ENCODE data around the gene SSBP3. TPM values are rescaled to one million over a fixed set of nuclear protein-coding genes. Genes with fewer than 3 reads are reported as not detected.

Gene SSBP3
- total and polyA plus RNA-seq, 2 experiments from 2014 or later = 6.2 to 19.9 TPM

DNA sequence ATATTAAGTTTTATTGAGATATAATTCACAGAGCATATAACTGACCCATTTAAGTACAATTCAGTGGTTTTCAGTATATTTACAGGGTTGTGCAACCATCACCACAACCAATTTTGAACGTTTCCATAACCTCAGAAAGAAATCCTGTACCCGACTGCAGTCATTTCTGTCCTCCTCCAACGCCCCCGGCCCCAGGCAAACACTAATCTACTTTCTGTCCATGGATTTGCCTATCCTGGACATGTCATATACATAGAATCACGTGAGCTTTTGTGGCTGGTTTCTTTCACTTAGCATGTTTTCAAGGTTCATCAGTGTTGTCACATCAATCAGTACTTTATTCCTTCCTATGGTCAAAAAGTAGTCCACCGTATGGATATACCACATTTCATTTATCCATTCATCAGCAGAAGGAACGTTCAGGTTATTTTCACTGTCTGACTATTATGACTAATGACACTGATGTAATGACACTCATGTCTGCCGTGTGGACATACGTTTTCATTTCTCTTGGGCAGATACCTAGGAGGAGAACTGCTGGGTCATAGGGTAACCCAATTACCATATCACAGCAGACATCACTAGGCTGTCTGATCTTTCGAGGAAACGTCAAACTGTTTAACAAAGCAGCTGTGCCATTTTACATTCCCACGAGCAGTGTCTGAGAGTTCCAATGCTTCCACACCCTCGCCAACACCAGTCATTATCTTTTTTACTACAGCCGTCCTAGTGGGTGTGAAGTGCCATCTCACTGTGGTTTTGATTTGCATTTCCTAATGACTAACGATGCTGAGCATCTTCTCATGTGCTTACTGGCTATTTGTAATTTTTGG is 175.5 kb downstream of the SSBP3 start:
- no peaks in the 10 kb centered on the region for H3K79me2 ChIP-seq (ENCODE audit: insufficient read depth)
- in situ Hi-C loops (cut with MboI) = no loop called here
- no peaks in the 10 kb centered on the region for H3K9me2 ChIP-seq (ENCODE audit: insufficient read depth)

DNA sequence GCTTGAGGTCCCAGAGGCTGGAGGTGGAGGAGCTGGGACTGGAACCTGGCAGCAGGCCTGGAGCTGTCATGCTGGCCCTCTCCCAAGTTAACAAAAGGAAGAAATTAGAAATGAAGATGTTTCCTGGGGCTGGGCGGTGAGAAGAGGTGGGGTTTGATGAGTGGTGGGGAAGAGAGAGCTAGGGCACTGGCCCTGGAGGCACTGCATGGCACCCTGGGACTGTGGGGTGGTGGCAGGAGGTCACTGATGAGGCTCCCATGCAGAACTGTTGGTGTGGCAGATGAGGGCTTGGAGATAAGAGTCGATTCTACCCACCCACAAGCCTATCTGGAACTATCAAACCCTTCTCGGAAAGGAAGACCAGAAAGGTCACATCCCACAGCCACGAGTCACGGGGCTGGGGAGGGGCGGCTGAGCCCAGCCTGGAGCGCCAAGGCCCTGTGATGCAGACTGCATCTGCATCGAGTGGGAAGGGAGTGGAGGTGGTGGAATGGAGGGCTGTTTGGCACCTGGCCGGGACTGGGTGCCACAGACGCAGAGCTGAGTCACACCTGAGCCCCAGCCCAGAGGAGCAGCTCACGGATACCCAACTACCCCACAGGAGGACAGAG is 176.8 kb downstream of the SSBP3 start:
- Histone ChIP-seq H3K36me3 (ENCODE audit: low read depth) (no peaks in the 10 kb centered on the region), H3K4me1 (ENCODE audit: insufficient read depth) (peaks cover 25% of the 10 kb centered on the region), H2AFZ (no peak overlapping the region), H3K79me2 (ENCODE audit: insufficient read depth) (no peaks in the 10 kb centered on the region), H3K4me2 (ENCODE audit: unreplicated experiment) (no peak overlapping the region), H3K27me3 (replicated peaks; ENCODE audit: insufficient read depth) (no peaks in the 10 kb centered on the region), H3K27ac (peak overlapping the region; percentile 38), H3K9ac (0 out of 2 replicates have a peak overlapping the region, but pooled peaks have one; percentile 3), H4K20me1 (ENCODE audit: insufficient read depth) (no peaks in the 10 kb centered on the region), H3K4me3 (no peak overlapping the region), H3K9me2 (ENCODE audit: insufficient read depth) (no peaks in the 10 kb centered on the region), H3K9me3 (ENCODE audit: low read depth) (no peaks in the 10 kb centered on the region), H3F3A (ENCODE audit: insufficient read depth) (peaks cover 15% of the 10 kb centered on the region; the same call in 1 of the 2 replicates)
- 39 to 42% methylated on average over 10 to 11 of the region's 11 CpGs for WGBS, 2 experiments (ENCODE audit: low coverage in 1 of 2, low lambda C conversion rate in 2 of 2, missing lambda C conversion rate in 2 of 2)
- TF ChIP-seq EZH2phosphoT487 (IDR thresholded peaks at IDR 0.05; ENCODE audit: insufficient read depth, low read depth) (no peak), EZH2 (IDR thresholded peaks at IDR 0.05; ENCODE audit: insufficient read depth, poor library complexity, severe bottlenecking) (no peak)
- in situ Hi-C loops (cut with MboI) = no loop called here
- DNase-seq = peak; percentile 64

More for the DNA sequence above, 175.5 kb downstream of the SSBP3 start:
- H3K9me3 ChIP-seq (ENCODE audit: low read depth) = no peaks in the 10 kb centered on the region
- no peak overlapping the region for H3K27ac ChIP-seq
- TF ChIP-seq EZH2 (IDR thresholded peaks at IDR 0.05; ENCODE audit: insufficient read depth, poor library complexity, severe bottlenecking) (no peak), EZH2phosphoT487 (IDR thresholded peaks at IDR 0.05; ENCODE audit: insufficient read depth, low read depth) (no peak)
- H2AFZ ChIP-seq = no peak overlapping the region
- H3K4me2 ChIP-seq (ENCODE audit: unreplicated experiment) = no peak overlapping the region
- WGBS, 2 experiments (ENCODE audit: low coverage in 1 of 2, low lambda C conversion rate in 2 of 2, missing lambda C conversion rate in 2 of 2) = 61 to 67% methylated on average over 15 of the region's 15 CpGs
- H3K4me3 ChIP-seq = no peak overlapping the region
- peak; percentile 32 for DNase-seq
- no peak overlapping the region for H3K9ac ChIP-seq
- no peaks in the 10 kb centered on the region for H3K36me3 ChIP-seq (ENCODE audit: low read depth)
- H3K27me3 ChIP-seq (replicated peaks; ENCODE audit: insufficient read depth) = no peaks in the 10 kb centered on the region
- peaks cover 25% of the 10 kb centered on the region for H3K4me1 ChIP-seq (ENCODE audit: insufficient read depth)
- no peaks in the 10 kb centered on the region for H4K20me1 ChIP-seq (ENCODE audit: insufficient read depth)
- H3F3A ChIP-seq (ENCODE audit: insufficient read depth) = peaks cover 15% of the 10 kb centered on the region; the same call in 1 of the 2 replicates

DNA sequence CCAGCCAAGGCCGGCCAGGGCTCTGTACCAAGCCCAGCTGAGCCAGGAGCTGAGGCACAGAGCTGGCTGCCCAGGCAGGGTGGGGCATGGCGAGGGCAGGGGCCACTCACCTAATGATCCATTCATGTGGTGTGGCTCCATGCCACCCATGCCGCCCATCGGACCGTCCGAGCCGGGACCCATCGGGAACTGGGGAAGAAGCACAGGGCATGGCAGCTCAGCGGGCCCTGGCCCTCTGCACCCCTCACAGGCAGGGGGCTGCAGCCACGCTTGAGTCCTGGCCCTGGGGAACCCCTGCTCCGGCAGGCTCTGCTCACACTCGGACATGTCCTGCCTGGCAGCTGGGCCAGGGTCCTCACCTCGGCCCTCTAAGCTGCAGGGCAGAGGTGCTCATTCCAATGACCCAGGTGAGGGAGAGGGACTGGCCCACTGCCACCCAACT is 177.5 kb downstream of the SSBP3 start:
- H3K4me2 ChIP-seq (ENCODE audit: unreplicated experiment) = no peak overlapping the region
- no peaks in the 10 kb centered on the region for H3K9me3 ChIP-seq (ENCODE audit: low read depth)
- no peak overlapping the region for H2AFZ ChIP-seq
- H3K4me1 ChIP-seq (ENCODE audit: insufficient read depth) = peaks cover 25% of the 10 kb centered on the region
- H3K27ac ChIP-seq = peak overlapping the region; percentile 38; the same call in 1 of the 2 replicates
- no peak overlapping the region for H3K4me3 ChIP-seq
- TF ChIP-seq EZH2phosphoT487 (IDR thresholded peaks at IDR 0.05; ENCODE audit: insufficient read depth, low read depth) (no peak), EZH2 (IDR thresholded peaks at IDR 0.05; ENCODE audit: insufficient read depth, poor library complexity, severe bottlenecking) (no peak)
- H4K20me1 ChIP-seq (ENCODE audit: insufficient read depth) = no peaks in the 10 kb centered on the region
- DNase-seq = no peak
- no peaks in the 10 kb centered on the region for H3K27me3 ChIP-seq (replicated peaks; ENCODE audit: insufficient read depth)
- H3K79me2 ChIP-seq (ENCODE audit: insufficient read depth) = no peaks in the 10 kb centered on the region
- H3K9ac ChIP-seq = no peak overlapping the region
- H3K9me2 ChIP-seq (ENCODE audit: insufficient read depth) = no peaks in the 10 kb centered on the region
- H3K36me3 ChIP-seq (ENCODE audit: low read depth) = no peaks in the 10 kb centered on the region
- 83 to 90% methylated on average over 12 to 13 of the region's 13 CpGs for WGBS, 2 experiments (ENCODE audit: low coverage in 1 of 2, low lambda C conversion rate in 2 of 2, missing lambda C conversion rate in 2 of 2)
- in situ Hi-C loops (cut with MboI) = no loop called here
- H3F3A ChIP-seq (ENCODE audit: insufficient read depth) = peaks cover 15% of the 10 kb centered on the region; the same call in 1 of the 2 replicates

DNA sequence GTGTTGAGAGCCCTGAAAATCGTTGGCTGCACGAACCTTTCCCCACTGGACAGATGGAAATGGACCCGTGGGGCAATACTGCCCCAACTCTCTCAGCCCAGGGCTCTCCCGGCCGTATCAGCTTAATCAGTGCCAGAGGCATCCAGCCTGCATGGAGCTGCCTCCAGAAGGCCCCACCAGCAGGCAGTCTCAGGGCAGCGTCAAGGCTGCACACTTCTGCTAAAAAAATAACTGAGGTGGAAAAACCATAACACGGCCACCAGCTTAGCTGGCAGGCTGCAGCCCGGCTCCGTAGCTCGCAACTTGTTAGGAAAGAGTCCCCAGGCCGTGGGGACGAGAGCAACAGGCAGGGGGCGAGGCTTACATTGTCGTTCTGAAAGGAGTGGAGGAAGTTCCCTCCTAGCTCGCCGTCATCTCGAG is 178.3 kb downstream of the SSBP3 start:
- Histone ChIP-seq H3K9ac (0 out of 2 replicates have a peak overlapping the region, but pooled peaks have one; percentile 36), H3K27ac (peak overlapping the region; percentile 66; the same call in 1 of the 2 replicates), H3K79me2 (ENCODE audit: insufficient read depth) (no peaks in the 10 kb centered on the region), H3K36me3 (ENCODE audit: low read depth) (no peaks in the 10 kb centered on the region), H3K27me3 (replicated peaks; ENCODE audit: insufficient read depth) (no peaks in the 10 kb centered on the region), H3K9me3 (ENCODE audit: low read depth) (no peaks in the 10 kb centered on the region), H3K4me1 (ENCODE audit: insufficient read depth) (peaks cover 25% of the 10 kb centered on the region), H3K9me2 (ENCODE audit: insufficient read depth) (no peaks in the 10 kb centered on the region), H2AFZ (no peak overlapping the region), H3K4me2 (ENCODE audit: unreplicated experiment) (no peak overlapping the region), H3F3A (ENCODE audit: insufficient read depth) (peaks cover 15% of the 10 kb centered on the region; the same call in 1 of the 2 replicates), H4K20me1 (ENCODE audit: insufficient read depth) (no peaks in the 10 kb centered on the region), H3K4me3 (no peak overlapping the region)
- no peak for TF ChIP-seq EZH2 (IDR thresholded peaks at IDR 0.05; ENCODE audit: insufficient read depth, poor library complexity, severe bottlenecking)
- no peak for TF ChIP-seq EZH2phosphoT487 (IDR thresholded peaks at IDR 0.05; ENCODE audit: insufficient read depth, low read depth)
- whole genome bisulfite sequencing, 2 experiments (ENCODE audit: low coverage in 1 of 2, low lambda C conversion rate in 2 of 2, missing lambda C conversion rate in 2 of 2) = 55 to 56% methylated on average over 17 of the region's 17 CpGs
- peak; percentile 20 for DNase-seq
- in situ Hi-C loops (cut with MboI) = no loop called here
